ENCODE measurements around the gene ITGB2. TPM values are rescaled to one million over a fixed set of nuclear protein-coding genes. Genes with fewer than 3 reads are reported as not detected.

The ITGB2 gene
- polyA plus RNA-seq, 1 donor: 11.2 TPM

- no peak for DNase-seq (ENCODE audit: low read depth)
Observed at GRCh38 chr21:44955141-44955797, 34.6 kb upstream of the ITGB2 start.

- DNase-seq (ENCODE audit: low read depth): no peak
Observed at GRCh38 chr21:44954281-44954771, 33.6 kb upstream of the ITGB2 start.

GRCh38 chr21:44953628-44954021, 32.9 kb upstream of the ITGB2 start:
- no peak for DNase-seq (ENCODE audit: low read depth)

DNA sequence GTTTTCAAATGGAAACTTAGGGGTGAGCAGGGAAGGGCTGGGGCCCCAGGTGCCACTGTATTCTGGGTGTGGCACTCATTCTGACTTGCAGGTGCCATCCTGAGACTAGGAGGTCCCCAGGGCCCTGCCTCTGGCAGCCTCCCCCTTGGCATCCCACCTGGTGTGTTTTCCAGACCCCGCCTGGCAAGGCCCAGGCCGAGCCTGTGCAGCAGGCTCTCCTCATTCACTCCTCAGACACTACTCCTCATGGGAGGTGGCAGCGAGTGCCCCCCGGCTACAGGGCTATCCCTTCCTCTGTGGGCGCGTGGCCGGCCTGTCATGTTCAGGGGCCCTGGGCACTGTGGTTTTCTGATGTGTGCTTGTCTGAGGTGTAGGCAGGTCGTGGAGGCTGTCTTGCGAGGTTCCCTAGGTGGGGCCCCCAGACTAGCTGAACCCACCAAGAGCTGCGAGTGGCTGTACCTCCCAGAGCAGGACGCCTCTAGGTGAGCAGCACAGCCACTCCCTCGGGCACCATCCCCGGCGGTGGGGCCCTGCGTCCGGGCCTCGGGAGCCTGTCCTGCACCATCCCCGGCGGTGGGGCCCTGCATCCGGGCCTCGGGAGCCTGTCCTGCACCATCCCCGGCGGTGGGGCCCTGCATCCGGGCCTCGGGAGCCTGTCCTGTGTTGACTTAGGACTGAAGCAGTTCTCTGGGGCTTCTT, 32.4 kb upstream of the ITGB2 start:
- DNase-seq (ENCODE audit: low read depth): no peak

- no peak for DNase-seq (ENCODE audit: low read depth)
Observed at GRCh38 chr21:44952116-44952928, 31.6 kb upstream of the ITGB2 start.

DNA sequence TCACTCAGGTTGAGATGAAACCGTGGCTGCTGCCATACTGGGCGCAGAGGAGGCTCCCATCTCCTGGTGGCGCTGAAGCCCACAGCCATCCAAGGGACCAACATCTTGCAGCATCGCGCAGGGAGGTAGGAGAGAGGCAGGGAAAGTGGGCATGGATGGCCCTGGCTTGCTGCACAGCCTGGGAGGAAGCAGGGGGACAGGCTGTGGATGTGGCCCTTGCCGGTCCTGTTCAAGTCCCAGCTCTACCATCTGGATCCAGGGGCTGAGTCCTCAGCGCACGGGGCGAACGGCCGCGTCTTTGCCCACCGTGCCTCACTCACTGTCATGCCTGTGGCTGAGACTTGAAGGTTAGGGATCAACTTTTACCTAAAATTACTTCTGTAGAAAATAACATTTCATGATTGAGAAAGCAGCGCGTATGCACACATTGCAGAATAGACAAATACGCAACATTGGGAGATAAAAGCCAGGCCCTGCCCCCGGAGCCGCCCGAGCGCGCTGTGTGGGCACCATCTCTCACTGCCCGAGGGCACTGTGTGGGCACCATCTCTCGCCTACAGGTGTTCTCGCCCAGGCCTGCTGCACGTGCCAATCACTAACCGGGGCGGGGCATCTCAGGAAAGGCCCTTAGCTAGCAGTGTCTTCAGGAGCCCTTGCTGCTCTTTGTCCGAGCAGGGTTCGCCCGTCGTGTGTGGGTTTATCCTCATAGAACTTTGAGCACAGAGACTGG, 30.7 kb upstream of the ITGB2 start:
- DNase-seq (ENCODE audit: low read depth): no peak

- no peak for DNase-seq (ENCODE audit: low read depth)
Observed at GRCh38 chr21:44950351-44950750, 29.7 kb upstream of the ITGB2 start.

- DNase-seq (ENCODE audit: low read depth): no peak
Observed at GRCh38 chr21:44949779-44950198, 29.1 kb upstream of the ITGB2 start.

GRCh38 chr21:44949161-44949778, 28.6 kb upstream of the ITGB2 start:
- DNase-seq (ENCODE audit: low read depth): no peak

- no peak for DNase-seq (ENCODE audit: low read depth)
Observed at GRCh38 chr21:44948426-44949120, 27.9 kb upstream of the ITGB2 start.

GRCh38 chr21:44947930-44948331, 27.2 kb upstream of the ITGB2 start:
- no peak for DNase-seq (ENCODE audit: low read depth)

GRCh38 chr21:44947111-44947929, 26.6 kb upstream of the ITGB2 start:
- no peak for DNase-seq (ENCODE audit: low read depth)

DNA sequence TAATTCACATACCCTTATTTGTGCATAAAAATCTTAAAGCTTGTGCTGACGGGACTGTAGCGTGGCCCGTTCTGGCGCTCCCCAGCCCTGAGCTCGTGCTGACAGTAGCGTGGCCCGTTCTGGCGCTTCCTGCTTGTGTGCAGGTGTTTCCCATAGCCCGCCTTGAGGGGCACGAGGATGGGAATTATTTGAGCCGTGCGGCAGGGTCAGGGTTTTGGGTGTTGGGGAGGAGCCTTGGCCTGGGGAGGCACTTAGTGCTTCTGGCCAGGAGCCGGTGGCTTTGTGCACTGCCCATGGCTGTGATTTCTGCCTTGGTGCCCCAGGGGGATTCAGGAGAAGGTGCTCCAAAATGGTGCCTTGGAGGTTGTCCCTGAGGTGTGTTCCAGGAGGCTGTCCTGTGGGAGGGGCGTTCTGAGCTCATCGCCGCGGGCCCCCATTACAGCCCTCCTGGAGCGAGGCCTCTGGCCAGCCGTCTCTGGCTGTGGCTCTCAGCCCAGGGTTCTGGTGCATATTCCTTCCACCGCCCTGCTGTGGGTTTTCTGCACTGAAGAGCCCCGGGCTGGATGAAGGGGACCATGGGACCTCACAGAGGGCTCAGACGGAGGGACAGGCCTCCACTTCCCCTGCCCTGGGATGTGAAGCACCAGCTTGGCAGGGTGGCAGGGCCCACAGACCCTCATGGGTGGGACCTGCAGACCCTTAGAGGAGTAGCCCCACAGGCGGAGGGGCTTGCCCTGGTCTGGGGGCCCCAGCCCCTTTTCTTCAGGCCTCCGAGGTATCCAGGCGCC, 25.7 kb upstream of the ITGB2 start:
- no peak for DNase-seq (ENCODE audit: low read depth)

DNA sequence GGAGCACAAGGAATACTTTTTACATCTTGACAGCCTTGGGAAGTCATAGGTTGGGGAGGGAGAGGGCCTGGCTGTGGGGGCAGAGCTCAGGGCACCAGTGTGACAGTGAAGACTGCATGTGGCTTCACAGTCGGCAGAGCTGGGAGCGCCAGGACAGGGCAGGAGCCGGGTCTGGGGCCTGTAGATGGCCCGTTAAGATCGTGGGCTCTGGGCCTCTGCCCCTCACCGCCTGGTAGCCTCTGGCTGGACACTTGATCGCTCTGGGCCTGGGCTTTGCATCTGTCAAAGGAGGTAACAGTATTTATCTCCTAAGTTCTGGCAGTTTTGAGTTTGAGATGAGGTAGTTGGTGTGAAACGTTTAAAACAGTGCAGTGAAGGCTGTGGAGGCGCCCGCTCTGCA, 23.9 kb upstream of the ITGB2 start:
- no peak for DNase-seq (ENCODE audit: low read depth)

DNA sequence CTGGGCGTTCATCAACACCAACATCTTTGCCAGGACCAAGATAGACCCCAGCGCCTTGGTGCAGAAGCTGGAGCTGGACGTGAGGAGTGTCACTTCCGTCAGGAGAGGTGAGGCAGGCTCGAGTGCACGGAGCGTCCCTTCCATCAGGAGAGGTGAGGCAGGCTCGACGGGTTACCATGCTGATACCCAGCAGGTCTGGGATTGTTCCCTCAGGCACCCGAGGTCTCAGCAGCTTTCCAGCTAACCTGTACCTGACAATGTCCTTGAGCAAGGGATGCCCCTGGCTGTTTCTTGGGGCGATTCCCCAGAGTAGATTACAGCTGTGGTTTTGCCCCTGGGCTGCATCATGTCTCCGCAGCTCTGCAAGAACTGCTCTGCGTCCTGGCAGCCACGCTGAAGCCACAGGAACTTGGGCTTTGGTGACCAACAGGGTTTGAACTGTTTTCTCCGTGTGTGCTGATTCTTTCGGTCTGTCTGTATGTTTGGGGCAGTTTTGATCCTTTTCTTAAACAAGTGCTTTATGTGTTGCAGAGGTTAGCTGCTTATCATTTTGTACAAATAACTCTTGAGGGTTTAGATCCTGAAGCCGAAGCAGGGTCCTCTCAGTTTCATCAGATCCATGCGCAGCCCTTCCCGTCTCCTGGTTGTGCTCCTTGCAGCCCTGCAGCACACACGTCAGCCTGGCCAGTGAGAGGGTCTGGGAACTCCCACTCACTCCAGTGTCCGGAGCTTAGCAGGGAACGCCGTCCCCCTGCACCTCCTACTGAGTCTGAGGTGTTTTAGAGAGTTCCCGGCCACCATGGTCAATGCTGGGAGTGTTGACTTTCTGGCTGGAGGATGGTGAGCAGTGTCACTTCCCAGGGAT, 23.2 kb upstream of the ITGB2 start:
- no peak for DNase-seq (ENCODE audit: low read depth)

- DNase-seq (ENCODE audit: low read depth): no peak
Observed at GRCh38 chr21:44943005-44943685, 22.4 kb upstream of the ITGB2 start.

- DNase-seq (ENCODE audit: low read depth): no peak
Observed at GRCh38 chr21:44942566-44942965, 21.9 kb upstream of the ITGB2 start.
